ENCODE data around the gene NR2C2. TPM values are rescaled to one million over a fixed set of nuclear protein-coding genes. Genes with fewer than 3 reads are reported as not detected.

NR2C2 gene
- total and polyA plus RNA-seq, 9 of the 15 experiments (the other 6 are each of a cell fraction or from before 2014, with no cell fraction given) = 6.1 to 33.0 (median 14.6) TPM

DNA sequence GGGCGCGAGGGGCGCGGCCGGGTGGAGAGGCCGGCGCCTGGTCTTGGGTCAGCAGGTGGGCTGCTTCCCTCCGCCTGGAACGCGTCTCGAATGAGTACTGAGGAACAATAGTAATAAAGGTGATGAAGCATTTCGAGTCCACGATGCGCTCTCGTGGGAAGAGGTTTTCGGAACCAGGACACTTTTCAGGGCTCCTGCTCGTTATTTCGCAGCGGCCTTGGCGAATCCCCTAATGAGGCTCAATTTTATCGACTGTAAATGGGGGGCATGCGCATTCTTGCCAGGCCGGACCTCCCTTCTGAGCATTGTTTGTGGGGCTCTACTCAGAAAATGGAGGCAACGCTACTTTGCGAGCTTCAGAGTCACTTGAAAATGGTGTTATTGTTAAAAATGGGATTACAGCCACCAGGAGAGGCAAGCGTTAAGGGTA is 1.2 kb downstream of the NR2C2 start (continued):
- TF ChIP-seq, protein P1, sequence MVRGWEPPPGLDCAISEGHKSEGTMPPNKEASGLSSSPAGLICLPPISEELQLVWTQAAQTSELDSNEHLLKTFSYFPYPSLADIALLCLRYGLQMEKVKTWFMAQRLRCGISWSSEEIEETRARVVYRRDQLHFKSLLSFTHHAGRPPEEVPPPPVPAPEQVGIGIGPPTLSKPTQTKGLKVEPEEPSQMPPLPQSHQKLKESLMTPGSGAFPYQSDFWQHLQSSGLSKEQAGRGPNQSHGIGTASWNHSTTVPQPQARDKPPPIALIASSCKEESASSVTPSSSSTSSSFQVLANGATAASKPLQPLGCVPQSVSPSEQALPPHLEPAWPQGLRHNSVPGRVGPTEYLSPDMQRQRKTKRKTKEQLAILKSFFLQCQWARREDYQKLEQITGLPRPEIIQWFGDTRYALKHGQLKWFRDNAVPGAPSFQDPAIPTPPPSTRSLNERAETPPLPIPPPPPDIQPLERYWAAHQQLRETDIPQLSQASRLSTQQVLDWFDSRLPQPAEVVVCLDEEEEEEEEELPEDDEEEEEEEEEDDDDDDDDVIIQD (CRISPR knock-in tag; IDR thresholded peaks at IDR 0.05) = no peak
- no peak for TF ChIP-seq BRD4 (IDR thresholded peaks at IDR 0.05)
- no peak for TF ChIP-seq SNIP1 (IDR thresholded peaks at IDR 0.05; ENCODE audit: low read depth)
- TF ChIP-seq NR4A1 (CRISPR knock-in tag; IDR thresholded peaks at IDR 0.05) = no peak
- 0 out of 2 replicates have a peak, but pooled peaks have one; percentile 48 for TF ChIP-seq NR4A1 (tag; IDR thresholded peaks at IDR 0.05)
- no peak for TF ChIP-seq NFE2L1 (tag; IDR thresholded peaks at IDR 0.05; ENCODE audit: borderline replicate concordance, low read depth)
- TF ChIP-seq CHCHD3 (CRISPR knock-in tag; IDR thresholded peaks at IDR 0.05) = no peak
- TF ChIP-seq TEAD2 (tag; IDR thresholded peaks at IDR 0.05) = no peak
- no peak for TF ChIP-seq KLF16 (IDR thresholded peaks at IDR 0.05)
- TF ChIP-seq, protein P2, sequence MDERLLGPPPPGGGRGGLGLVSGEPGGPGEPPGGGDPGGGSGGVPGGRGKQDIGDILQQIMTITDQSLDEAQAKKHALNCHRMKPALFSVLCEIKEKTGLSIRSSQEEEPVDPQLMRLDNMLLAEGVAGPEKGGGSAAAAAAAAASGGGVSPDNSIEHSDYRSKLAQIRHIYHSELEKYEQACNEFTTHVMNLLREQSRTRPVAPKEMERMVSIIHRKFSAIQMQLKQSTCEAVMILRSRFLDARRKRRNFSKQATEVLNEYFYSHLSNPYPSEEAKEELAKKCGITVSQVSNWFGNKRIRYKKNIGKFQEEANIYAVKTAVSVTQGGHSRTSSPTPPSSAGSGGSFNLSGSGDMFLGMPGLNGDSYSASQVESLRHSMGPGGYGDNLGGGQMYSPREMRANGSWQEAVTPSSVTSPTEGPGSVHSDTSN (CRISPR knock-in tag; IDR thresholded peaks at IDR 0.05; ENCODE audit: low read depth) = no peak
- TF ChIP-seq, protein P2 (tag; conservative IDR thresholded peaks at IDR 0.05; ENCODE audit: low read depth) = no peak
- TF ChIP-seq ZNF134 (CRISPR knock-in tag; conservative IDR thresholded peaks at IDR 0.05) = no peak
- TF ChIP-seq, protein P3, sequence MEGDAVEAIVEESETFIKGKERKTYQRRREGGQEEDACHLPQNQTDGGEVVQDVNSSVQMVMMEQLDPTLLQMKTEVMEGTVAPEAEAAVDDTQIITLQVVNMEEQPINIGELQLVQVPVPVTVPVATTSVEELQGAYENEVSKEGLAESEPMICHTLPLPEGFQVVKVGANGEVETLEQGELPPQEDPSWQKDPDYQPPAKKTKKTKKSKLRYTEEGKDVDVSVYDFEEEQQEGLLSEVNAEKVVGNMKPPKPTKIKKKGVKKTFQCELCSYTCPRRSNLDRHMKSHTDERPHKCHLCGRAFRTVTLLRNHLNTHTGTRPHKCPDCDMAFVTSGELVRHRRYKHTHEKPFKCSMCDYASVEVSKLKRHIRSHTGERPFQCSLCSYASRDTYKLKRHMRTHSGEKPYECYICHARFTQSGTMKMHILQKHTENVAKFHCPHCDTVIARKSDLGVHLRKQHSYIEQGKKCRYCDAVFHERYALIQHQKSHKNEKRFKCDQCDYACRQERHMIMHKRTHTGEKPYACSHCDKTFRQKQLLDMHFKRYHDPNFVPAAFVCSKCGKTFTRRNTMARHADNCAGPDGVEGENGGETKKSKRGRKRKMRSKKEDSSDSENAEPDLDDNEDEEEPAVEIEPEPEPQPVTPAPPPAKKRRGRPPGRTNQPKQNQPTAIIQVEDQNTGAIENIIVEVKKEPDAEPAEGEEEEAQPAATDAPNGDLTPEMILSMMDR (IDR thresholded peaks at IDR 0.05 in 2 of 3, conservative IDR thresholded peaks at IDR 0.05 in 1 of 3; ENCODE audit: insufficient read depth in 2 of 3, low read depth in 1 of 3, low read length in 3 of 3) = peak in 1 of 3 experiments; percentile 10; a peak in 1 of 6 replicates
- no peak for TF ChIP-seq HDAC2 (IDR thresholded peaks at IDR 0.05)
- peak; percentile 82 for TF ChIP-seq ZBTB7A (IDR thresholded peaks at IDR 0.05; ENCODE audit: borderline replicate concordance, control insufficient read depth, low read depth, low read length)
